Progenitor cell of endocrine pancreas (in vitro differentiated cells): Measurements from ENCODE around the gene TFDP2. TPM values are rescaled to one million over a fixed set of nuclear protein-coding genes. Genes with fewer than 3 reads are reported as not detected.
"Not testable (repeated sequence)": the region's sequence is repeated elsewhere in the genome, so short reads cannot be mapped to it uniquely, and the experiment has no call there.

ENCODE experiments used
- DNase-seq: peaks from one replicate; pipeline ENCODE4 v3.0.0; 2021; ENCODE audit warnings: low spot score; ENCODE audit not compliant: unreplicated experiment
- H3K27ac Mint-ChIP-seq: 2 replicates; pipeline ENCODE4 v1.8.0; 2021; ENCODE audit warnings: mild to moderate bottlenecking, moderate library complexity, mixed read lengths
- H3K27me3 Mint-ChIP-seq: 2 replicates; pipeline ENCODE4 v1.8.0; 2021; ENCODE audit warnings: mixed read lengths
- H3K36me3 Mint-ChIP-seq: 2 replicates; pipeline ENCODE4 v1.8.0; 2022; ENCODE audit warnings: mixed read lengths; ENCODE audit not compliant: insufficient read depth
- H3K4me1 Mint-ChIP-seq: 2 replicates; pipeline ENCODE4 v1.8.0; 2021; ENCODE audit warnings: low read depth, mixed read lengths
- H3K4me3 Mint-ChIP-seq: 2 replicates; pipeline ENCODE4 v1.8.0; 2021; ENCODE audit warnings: low read depth, mild to moderate bottlenecking, moderate library complexity, mixed read lengths
- H3K9me3 Mint-ChIP-seq: 2 replicates; pipeline ENCODE4 v1.8.0; 2021; ENCODE audit warnings: low read depth, mixed read lengths
- CTCF ChIP-seq: fragments of 200-600 bp; sonication (generic); IDR thresholded peaks from one replicate; pipeline ENCODE4 v1.5.0; 2021; ENCODE audit warnings: antibody characterized with exemption, mild to moderate bottlenecking; ENCODE audit not compliant: unreplicated experiment
- total RNA-seq: library from RNA; stranded (reverse); gene quantifications from 2 replicates; pipeline ENCODE4 v1.2.1, GENCODE V29; 2021

TFDP2 gene
- total RNA-seq, 1 donor from 2014 or later, result 94.4 TPM

GRCh38 chr3:141929341-141929995 is 219.9 kb downstream of the TFDP2 start:
- peaks cover 10% of the 10 kb centered on the region for H3K36me3 Mint-ChIP-seq
- TF ChIP-seq CTCF, result no peak

GRCh38 chr3:141928631-141929270 is 220.6 kb downstream of the TFDP2 start:
- no peak for DNase-seq
- no peaks in the 10 kb centered on the region for H3K4me1 Mint-ChIP-seq
- H3K36me3 Mint-ChIP-seq, result peaks cover 10% of the 10 kb centered on the region
- H3K4me3 Mint-ChIP-seq, result no peak overlapping the region
- no peaks in the 10 kb centered on the region for H3K27me3 Mint-ChIP-seq
- no peak for TF ChIP-seq CTCF
- H3K27ac Mint-ChIP-seq, result peak overlapping the region; percentile 76
- H3K9me3 Mint-ChIP-seq, result no peaks in the 10 kb centered on the region

More at GRCh38 chr3:141929341-141929995, 219.9 kb downstream of the TFDP2 start:
- Mint-ChIP-seq H3K4me1 (no peaks in the 10 kb centered on the region), H3K9me3 (no peaks in the 10 kb centered on the region), H3K27ac (peak overlapping the region; percentile 39), H3K4me3 (no peak overlapping the region), H3K27me3 (no peaks in the 10 kb centered on the region)
- no peak for DNase-seq

- DNase-seq, result no peak
- H3K4me1 Mint-ChIP-seq, result no peaks in the 10 kb centered on the region
- no peaks in the 10 kb centered on the region for H3K9me3 Mint-ChIP-seq
- TF ChIP-seq CTCF, result no peak
- no peak overlapping the region for H3K27ac Mint-ChIP-seq
- H3K4me3 Mint-ChIP-seq, result no peak overlapping the region
- peaks cover 17% of the 10 kb centered on the region for H3K36me3 Mint-ChIP-seq
- no peaks in the 10 kb centered on the region for H3K27me3 Mint-ChIP-seq
These were observed 222.4 kb downstream of the TFDP2 start for GRCh38 chr3:141926929-141927328.

GRCh38 chr3:141925677-141926076 is 223.7 kb downstream of the TFDP2 start:
- H3K9me3 Mint-ChIP-seq, H3K4me1 Mint-ChIP-seq, DNase-seq, H3K27me3 Mint-ChIP-seq, H3K4me3 Mint-ChIP-seq: not testable (repeated sequence)
- H3K36me3 Mint-ChIP-seq, result peaks cover 17% of the 10 kb centered on the region
- peak overlapping the region; percentile 35 for H3K27ac Mint-ChIP-seq

GRCh38 chr3:141921316-141921715 is 228.0 kb downstream of the TFDP2 start:
- no peak for DNase-seq
- TF ChIP-seq CTCF, result no peak
- Mint-ChIP-seq H3K4me1 (no peaks in the 10 kb centered on the region), H3K36me3 (peaks cover 17% of the 10 kb centered on the region), H3K9me3 (no peaks in the 10 kb centered on the region), H3K27ac (no peak overlapping the region), H3K27me3 (no peaks in the 10 kb centered on the region), H3K4me3 (no peak overlapping the region)

- Mint-ChIP-seq H3K27me3 (no peaks in the 10 kb centered on the region), H3K9me3 (no peaks in the 10 kb centered on the region), H3K4me1 (no peaks in the 10 kb centered on the region), H3K27ac (no peak overlapping the region), H3K36me3 (peaks cover 18% of the 10 kb centered on the region), H3K4me3 (no peak overlapping the region)
- no peak for TF ChIP-seq CTCF
- no peak for DNase-seq
These were observed 228.6 kb downstream of the TFDP2 start for GRCh38 chr3:141920701-141921100.
